ENCODE results near the gene SEPTIN1. TPM values are rescaled to one million over a fixed set of nuclear protein-coding genes. Genes with fewer than 3 reads are reported as not detected.

SEPTIN1 gene
- total RNA-seq, 1 donor from 2014 or later = 0.38 TPM

Other genes with a start within 250 kb of the SEPTIN1 start
- gene CORO1A, start 199.0 kb downstream of the SEPTIN1 start, total RNA-seq = 9.7 and 10.8 TPM in 2 replicates
- 312 and 512 TPM in 2 replicates for gene BOLA2B, start 188.9 kb downstream of the SEPTIN1 start, total RNA-seq
- 35.0 and 45.4 TPM in 2 replicates for gene SLX1A, start 188.7 kb downstream of the SEPTIN1 start, total RNA-seq
- 2.2 and 6.3 TPM in 2 replicates for gene SULT1A3, start 183.3 kb downstream of the SEPTIN1 start, total RNA-seq
- 0.46 and 0.55 TPM in 2 replicates for gene NPIPB13, start 134.1 kb downstream of the SEPTIN1 start, total RNA-seq
- 82.1 and 107 TPM in 2 replicates for gene CD2BP2, start 27.3 kb downstream of the SEPTIN1 start, total RNA-seq
- 47.0 and 51.9 TPM in 2 replicates for gene TBC1D10B, start 12.1 kb downstream of the SEPTIN1 start, total RNA-seq
- not detected in 2 replicates for gene MYL11, start 7.8 kb downstream of the SEPTIN1 start, total RNA-seq
- gene ZNF48, start 12.9 kb upstream of the SEPTIN1 start, total RNA-seq = 24.4 and 27.4 TPM in 2 replicates
- gene ZNF771, start 25.0 kb upstream of the SEPTIN1 start, total RNA-seq = 10.3 and 16.7 TPM in 2 replicates
- gene DCTPP1, start 47.5 kb upstream of the SEPTIN1 start, total RNA-seq = 42.1 and 50.5 TPM in 2 replicates
- 45.2 and 51.3 TPM in 2 replicates for gene SEPHS2, start 63.3 kb upstream of the SEPTIN1 start, total RNA-seq
- 0.04 TPM in 1 of 2 replicates, not detected in the other for gene ITGAL, start 90.2 kb upstream of the SEPTIN1 start, total RNA-seq
- 50.9 and 59.5 TPM in 2 replicates for gene ZNF768, start 144.0 kb upstream of the SEPTIN1 start, total RNA-seq
- gene ZNF747, start 152.3 kb upstream of the SEPTIN1 start, total RNA-seq = 9.9 and 12.5 TPM in 2 replicates
- 8.5 and 9.2 TPM in 2 replicates for gene ZNF764, start 175.8 kb upstream of the SEPTIN1 start, total RNA-seq
- gene ZNF688, start 189.2 kb upstream of the SEPTIN1 start, total RNA-seq = 9.2 and 16.6 TPM in 2 replicates
- 8.8 and 9.7 TPM in 2 replicates for gene ZNF785, start 203.1 kb upstream of the SEPTIN1 start, total RNA-seq
- 12.3 and 13.8 TPM in 2 replicates for gene ZNF689, start 227.8 kb upstream of the SEPTIN1 start, total RNA-seq